GOT3 (cell line): ENCODE data around the gene CYP19A1.

ENCODE experiments used
- DNase-seq: peaks from one replicate; lab custom pipeline; 2025; ENCODE audit warnings: mixed read lengths; lab: John Stamatoyannopoulos, UW

The CYP19A1 gene

DNA sequence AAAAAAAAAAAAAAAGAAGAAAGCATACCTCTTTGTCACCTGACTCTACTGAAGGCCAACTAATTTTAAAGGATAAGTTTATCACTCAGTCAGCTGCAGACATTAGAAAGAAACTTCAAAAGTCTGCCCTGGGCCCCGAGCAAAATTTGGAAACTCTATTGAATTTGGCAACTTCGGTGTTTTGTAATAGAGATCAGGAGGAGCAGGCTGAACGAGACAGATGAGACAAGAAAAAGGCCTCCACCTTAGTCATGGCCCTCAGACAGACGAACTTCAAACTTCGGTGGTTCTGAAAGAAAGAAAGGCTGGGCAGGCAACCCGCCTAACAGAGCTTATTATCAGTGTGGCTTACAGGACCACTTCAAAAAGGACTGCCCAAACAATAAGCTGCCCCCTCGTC lies 21.6 kb upstream of the CYP19A1 start:
- no peak for DNase-seq

DNA sequence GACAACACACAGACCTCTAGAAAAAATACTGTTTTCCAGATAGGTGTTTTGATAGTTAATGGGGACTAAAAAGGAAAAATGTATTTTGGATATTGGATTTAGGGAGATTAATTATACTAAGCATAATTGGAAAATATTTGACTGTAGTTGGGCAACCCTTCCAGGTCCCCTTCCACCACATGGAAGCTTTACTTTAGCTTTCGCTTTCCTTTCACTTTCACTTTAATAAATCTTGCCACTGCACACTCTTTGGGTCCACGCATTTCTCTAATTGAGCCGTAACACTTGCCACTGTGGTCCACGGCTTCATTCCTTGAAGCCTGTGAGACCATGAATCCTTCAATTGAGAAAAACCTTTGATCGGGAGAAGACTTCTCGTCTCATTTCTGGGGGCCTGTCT lies 18.6 kb upstream of the CYP19A1 start:
- no peak for DNase-seq

DNA sequence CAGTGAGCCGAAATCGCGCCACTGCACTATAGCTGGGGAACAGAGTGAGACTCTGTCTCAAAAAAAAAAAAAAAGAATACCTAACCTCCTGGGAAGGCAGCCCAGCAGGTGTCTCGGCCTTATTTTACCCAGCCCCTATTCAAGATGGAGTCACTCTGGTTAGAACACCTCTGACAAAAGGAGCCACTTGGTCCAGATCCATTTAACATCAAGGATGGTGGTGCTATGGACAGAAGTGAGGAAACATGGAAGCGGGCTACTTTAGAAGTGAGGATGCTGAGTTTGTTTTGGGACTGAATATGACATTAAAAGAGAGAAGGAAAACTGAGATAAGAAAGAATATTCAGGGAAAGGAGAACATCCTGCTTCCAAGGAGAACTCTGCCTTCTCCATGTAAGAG lies 17.8 kb upstream of the CYP19A1 start:
- no peak for DNase-seq

DNA sequence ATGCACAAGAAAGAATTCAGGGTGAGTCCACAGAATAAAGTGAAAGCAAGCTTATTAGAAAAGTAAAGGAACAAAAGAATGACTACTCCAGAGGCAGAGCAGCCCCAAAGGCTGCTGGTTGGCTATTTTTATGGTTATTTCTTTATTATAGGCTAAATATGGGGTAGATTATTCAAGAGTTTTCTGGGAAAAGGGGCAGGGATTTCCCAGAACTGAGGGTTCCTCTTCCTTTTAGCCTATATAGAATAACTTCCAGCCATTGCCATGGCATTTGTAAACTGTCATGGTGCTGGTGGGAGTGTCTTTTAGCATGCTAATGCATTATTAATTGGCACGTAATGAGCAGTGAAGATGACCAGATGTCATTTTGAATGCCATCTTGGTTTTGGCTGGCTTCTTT lies 16.7 kb upstream of the CYP19A1 start:
- no peak for DNase-seq

DNA sequence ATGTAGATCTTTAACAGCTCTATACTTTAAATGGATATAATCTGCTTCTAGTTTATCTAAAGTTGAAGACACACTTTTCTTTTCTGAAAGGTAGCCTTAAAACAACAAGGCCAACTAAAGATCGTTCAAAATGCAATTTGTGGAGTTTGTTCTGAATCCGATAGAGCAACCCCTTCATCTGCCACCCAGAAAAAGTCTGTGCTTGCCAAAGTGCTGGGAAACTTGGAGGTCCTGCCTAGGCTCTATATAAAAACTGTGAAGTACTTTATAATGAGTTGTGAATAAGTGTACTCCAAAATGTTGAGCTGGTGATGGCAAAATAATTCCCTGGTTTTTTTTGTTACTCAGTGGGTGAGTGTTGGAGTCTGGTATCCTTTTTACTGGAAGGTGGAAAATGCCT lies 15.6 kb upstream of the CYP19A1 start:
- DNase-seq = no peak

DNA sequence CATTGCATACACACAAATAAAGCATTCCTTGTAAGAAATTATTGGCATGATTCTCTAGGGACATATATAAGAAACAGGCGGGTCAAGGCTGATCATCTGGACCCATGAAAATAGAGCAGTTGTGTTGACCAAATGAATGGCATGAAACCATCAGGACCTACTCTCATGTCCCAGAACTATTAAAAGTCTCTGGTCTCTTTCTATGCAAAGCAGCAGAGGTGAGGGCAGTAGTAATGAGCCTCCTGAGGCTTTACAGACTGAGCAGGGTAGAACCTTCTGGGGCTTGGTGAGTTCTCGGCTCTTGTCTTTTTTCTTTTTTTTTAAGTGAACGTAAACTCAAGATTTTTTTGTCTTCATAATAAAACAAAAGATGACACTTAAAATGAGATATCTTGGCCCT lies 12.3 kb upstream of the CYP19A1 start:
- DNase-seq = no peak

DNA sequence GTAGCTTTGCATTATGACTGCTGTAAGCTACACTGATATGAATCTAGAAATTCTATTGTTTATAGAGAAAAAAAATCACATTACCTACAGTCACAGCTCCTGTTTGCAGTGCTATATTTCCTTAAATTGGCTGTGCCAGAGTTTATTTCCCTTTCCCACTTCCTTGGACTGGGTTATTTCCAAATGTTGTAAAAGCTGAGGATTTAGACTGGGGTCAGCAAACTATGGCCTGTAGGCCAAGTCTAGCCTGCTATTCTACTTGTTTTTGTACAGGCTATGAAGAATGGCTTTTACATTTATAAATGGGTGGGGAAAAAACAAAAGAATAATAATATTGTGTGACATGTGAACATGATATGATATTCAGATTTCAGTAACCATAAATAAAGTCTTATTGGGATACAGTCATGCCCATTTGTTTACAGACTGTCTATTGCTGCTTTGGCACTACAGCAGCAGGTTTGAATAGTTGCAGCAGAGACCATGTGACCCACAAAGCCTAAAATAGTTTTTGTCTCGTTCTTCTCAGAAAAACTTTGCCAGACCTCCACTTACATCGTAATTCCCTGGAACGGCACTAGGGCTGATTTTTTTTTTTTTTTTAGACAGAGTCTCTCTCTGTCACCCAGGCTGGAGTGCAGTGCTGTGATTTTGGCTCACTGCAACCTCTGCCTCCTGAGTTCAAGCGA lies 10.9 kb upstream of the CYP19A1 start:
- no peak for DNase-seq

DNA sequence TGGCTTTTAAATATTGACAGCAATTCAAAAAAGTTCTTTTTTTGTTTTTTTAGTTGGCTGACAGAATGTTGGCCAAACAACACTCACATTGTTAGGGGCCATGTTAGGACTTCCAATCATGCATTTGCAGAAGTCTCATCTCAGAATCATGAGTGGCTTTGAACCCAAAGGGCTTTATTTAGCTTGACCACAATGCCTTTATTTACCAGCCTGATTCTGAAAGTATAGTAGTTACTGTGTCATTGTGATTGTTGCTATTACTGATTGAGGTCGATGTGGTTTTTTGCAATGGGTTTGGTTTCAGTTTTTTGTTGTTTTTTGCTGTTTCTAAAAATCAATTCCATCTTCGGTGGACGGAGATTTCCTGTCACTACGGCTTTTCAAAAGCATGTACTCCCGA lies 10.3 kb upstream of the CYP19A1 start:
- DNase-seq = no peak

DNA sequence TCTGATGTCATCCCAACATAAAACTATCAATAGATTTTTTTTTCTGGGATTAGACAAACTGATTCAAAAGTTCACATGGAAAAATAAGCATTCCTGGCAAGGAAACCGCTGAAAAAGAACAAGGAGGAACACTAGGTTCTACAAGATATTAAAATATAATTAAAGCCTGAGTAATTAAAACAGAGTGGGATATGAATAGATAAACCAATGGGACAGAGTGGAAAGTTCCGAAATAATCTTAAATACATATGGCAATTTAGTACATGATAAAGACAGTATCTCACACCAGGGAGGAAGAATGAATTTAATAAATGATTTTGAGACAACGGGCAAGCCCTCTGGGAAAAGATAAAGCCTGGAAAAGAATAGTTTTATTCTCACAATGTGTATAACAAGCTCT lies 7.7 kb upstream of the CYP19A1 start:
- DNase-seq = no peak

DNA sequence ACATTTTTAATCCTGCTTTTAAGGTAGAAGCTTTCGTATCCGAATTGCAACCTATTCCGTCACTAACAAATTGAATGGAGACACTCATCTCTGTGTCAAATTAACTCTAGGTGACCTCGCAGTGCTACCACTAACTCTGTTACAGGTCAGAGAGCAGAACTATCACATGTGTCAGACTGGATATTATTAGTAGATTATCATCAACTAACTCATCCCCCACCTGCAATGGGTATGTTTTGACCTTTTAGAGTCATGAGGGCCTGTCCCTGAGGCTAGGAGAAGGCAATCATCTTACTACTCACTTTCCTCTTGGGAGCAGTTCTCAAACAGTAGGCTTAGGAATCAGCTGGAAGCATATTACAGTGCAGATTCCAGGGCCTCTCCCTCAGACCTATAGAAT lies 5.1 kb upstream of the CYP19A1 start:
- no peak for DNase-seq

DNA sequence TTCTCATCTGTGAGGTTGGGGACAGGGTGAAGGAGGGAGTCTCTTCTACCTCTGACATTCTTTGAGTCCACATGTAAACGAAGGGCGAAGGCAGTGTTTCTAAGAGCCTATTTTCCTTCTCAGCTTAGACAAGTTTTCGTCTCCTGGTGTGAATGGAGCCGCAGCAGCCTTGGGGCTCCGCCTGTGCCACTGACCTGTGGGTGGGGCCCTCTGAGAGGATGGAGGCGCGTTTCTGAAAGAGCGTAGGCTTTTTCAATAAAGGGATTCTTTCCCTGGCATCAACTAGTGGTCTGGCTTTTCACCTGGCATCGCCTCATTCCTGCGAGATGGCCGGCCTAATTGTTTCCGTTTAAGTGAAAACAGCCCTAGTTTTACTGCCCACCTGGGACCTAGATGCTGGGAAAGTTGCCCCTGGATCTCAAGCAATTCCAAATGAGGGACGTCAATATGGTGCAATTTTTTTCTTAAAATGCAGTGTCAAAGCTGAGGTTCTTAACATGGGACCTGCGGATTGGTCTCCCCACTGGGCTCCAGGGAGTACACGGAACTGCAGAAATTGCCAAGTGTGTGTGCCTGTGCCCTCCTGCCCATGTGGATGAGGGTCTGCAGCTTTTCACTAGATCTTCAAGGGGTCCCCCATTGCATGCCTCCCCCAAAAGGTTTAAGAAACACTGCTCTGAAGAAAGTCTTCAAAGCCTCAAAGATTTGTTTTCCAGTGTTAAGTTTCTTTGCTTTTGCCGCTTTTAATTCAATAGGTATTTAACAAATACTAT lies 4.0 kb upstream of the CYP19A1 start:
- DNase-seq = no peak

DNA sequence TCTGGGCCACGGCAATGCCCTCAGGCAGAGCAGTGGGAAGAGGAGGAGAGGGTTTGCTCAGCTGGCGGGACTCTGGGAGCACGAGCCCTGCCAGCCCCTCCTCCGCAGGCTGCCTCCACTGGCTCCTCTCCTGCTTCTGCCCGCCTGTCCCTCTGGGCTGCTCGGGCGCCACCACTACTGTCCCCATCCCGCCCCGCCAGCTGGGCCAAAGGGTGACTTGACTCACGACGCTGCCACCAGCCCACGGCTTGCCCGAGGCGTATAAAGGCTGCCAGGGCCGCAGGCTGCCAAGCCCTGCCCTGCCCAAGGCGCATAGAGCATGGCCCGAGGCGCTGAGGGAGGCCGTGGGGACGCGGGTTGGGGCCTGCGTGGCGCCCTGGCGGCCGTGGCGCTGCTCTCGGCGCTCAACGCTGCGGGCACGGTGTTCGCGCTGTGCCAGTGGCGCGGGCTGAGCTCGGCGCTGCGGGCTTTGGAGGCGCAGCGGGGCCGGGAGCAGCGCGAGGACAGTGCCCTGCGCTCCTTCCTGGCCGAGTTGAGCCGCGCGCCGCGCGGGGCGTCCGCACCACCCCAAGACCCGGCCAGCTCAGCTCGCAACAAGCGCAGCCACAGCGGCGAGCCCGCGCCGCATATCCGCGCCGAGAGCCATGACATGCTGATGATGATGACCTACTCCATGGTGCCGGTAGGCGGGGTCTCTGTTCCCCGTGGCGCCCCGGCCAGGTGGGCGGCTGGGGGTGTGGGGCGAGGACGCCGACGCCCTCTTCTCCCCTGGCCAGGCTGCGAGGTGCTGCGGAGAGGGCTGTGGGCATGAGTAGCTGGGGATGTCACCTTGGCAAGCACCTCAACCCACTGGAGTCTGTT lies 3.2 kb upstream of the CYP19A1 start, which contains the start of gene GLDN:
GLDN (plus strand) TSS at position 290 of the 861 bp plus-strand sequence; CDS start at position 320, 30 bp downstream.
- peak; percentile 15 for DNase-seq

DNA sequence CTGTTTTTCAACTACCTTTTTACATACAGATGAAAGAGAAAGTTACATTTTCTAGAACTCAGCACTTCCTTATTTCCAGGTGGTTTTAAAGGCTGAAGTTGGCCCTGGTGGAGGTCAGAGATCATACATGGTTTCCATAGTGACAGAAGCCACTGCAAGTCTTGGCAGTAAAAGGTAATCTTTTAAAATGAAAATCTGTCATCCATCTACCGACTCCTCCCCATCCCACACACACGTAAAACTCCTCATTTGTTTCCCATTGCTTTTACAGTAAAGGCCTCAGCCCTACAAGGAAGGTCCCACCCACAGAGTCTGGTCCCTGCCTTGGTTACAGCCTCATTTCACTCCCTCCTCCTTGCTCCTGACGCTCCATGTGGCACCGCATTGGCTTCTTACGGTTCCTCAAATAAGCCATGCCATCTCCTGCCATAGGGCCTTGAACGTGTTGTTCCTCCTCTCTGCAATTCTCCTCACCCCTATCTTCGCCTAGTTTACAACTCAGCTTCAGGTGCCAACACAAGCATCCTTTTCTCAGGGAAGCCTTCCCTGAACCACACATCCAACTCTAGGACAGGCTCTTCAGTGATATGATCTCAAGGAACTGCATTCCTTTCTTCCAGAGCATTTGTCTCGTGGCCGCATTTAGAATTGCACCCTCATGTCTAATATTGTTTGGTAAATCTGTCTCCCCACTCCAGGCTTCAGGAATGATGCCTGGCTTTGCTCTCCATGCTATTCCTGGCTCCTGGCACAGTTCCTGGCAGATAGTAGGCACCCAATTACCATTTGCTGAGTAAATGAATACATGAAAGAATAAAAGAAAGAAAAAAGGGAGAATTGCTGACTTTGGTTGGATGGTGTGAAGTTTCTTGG lies 2.6 kb downstream of the CYP19A1 start:
- no peak for DNase-seq

DNA sequence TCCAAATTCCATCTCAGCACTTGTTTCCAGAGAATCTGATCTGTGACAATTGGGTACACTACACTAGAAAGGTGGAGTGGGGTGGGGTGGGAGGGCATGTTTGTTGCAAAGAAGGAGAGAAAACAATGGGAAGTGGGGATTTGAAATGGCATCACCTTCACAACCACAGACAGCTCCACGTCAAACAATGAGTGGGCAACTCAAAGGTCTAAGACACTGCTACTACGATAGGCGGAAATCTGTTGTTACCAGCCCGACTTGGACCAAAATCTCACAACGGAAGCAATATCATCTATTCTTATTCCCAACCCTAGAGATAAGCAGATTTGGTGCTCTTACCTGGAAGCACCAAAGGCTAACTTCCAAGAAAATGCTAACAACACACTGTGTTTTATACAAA lies 3.3 kb downstream of the CYP19A1 start:
- DNase-seq = no peak

DNA sequence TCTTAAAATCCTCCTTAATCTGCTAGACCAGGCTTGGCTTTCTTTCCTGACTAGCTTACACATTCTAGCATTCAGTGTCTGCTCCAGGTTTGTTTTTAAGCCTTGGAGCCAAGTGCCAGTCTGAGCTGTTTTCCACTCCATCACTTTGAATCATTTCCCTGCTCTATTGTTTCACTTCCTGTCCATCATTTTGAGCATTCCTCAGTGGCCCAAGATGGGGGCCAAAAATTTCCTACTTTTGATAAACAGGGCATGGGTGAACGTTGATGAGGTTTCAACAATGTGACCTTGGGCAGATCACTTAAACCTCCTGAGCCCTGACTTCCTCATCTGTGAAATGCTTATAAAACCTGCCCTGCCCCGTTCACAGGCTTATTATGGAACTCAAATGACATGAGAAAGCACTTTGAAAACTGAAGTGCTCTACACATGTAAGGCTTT lies 4.4 kb downstream of the CYP19A1 start:
- DNase-seq = no peak

DNA sequence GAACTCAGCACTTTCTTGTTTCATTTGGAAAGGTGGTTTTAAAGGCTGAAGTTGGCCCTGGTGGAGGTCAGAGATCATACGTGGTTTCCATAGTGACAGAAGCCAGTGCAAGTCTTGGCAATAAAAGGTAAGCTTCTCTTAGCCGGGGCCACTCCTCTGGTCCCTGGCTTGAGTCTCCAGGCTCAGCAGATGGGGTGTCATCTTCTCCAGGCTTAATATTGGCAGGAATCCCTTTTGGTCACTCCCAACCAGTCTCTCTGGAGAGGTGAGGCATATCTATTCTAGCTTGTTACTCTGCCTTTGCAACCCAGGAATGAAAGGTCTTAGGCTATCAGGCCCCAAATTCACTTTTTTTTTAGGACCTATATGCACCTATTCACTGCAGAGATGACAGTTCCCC lies 4.8 kb downstream of the CYP19A1 start:
- DNase-seq = no peak

DNA sequence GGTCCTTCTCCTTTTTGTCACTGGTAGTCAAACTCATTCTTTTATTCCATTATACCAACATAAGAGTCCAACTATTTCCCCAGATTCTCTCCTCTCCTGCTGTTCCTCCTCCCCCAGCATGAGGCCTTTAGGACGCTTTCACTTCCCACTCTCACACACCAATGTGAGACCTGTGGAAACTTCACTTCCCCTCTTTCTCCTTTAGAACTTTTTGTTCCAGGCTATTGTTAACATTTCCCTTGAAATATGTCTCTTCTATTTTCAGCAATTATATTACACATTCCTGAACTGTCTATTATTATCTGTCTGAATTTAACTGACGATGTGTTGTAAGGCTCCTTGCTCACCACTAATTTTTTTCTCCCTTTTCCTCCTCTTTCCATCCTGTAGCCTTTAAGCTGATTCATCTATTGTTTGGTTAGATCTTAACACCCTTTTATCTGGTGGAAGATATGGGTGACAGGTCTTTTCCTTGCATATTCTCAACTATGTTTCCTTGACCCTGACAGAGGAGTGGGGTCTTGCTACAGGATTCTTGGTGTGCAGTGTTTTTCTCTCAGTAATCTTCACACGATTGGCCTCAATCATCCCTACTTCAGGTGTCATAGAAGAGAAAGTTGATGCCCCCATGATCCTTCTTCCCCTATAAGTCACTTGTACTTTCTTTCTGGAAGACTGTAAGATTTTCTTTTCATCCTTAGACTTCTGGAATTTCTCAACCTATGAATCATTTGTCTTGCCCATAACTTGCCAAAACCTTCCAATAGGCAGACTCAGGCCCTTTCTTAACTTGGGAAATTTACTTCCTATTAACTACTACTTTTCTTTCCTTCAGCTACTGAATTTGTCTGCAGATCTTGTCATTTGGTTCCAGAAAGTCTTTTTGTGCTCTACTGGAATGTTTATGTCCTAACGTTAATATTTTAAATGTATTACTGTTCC lies 5.9 kb downstream of the CYP19A1 start:
- no peak for DNase-seq

DNA sequence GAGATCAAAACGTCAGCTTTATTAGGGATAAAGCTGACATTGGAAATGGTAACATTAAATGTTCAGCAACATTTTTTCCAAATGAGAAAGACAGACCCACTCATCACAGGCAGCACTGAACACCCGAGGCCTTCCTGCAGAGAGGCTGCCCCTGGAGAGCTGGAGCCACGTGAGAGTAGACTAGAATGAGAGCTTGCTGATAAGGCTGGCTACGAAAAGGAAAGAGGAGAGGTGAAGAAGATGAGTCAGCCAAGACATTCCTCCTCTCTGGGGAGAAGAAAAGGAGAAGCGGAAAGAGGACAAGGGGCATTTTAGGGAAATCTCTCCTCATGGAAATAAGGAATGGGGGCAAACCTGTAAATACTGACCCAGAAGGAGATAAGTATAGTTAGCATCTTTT lies 7.3 kb downstream of the CYP19A1 start:
- no peak for DNase-seq

DNA sequence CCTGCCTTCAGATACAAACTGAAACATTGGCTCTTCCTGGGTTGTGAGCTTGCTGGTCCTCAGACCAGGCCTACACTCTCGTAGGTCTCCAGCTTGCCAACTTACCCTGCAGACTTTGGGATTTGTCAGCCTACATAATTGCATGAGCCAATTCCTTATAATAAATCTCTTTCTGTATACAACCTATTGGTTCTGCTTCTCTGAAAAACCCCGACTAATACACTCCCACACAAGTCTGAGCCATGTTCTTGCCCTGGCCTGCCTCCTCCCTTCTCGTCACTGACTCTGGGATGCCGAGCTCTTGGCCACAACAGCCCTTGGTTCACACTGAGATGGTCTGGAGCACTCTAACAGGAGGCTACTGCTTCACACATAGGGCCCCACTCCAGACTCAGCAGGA lies 9.5 kb downstream of the CYP19A1 start:
- no peak for DNase-seq

DNA sequence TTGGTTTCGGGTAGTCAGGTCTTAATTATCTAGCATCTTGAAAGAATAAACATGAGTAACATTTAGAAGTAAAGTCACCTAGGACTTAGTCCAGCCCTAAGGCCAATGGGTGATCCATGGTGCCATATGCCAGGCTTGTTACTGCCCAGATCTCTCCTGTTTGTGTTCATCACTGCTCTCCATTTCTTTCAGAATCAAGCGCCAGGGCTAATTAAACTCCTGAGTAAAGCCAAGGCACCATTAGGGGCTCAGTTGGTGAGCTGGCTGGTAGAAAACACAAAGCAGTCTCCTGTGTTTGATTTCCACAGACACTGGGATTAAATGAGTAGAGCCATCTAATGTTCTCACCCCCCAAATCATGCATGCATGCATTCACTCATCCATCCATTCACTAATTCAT lies 11.3 kb downstream of the CYP19A1 start:
- DNase-seq = no peak

DNA sequence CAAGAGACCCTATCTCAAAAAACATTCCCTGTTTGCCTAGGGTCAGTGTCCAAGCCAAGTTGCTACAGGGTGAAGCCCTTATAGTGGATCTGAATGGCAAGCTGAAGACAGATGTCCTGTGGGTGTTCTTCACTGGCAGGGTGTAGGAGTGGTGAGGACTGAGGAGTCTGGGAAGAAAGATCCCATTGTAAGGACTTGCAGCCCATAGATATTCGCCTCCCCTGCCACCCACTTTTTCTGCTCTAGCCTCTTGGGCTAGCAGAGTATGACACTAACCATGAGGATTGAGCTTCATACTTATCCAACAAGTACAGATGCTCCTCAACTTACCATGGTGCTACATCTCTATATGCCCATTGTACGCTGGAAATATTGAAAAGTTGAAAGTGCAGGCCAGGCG lies 13.2 kb downstream of the CYP19A1 start:
- no peak for DNase-seq
